HCT116 (cell line): ENCODE data around the gene CCDC117. TPM values are rescaled to one million over a fixed set of nuclear protein-coding genes. Genes with fewer than 3 reads are reported as not detected.
"Not testable (repeated sequence)": the region's sequence is repeated elsewhere in the genome, so short reads cannot be mapped to it uniquely, and the experiment has no call there.

Experiments used
- ATAC-seq: fragments of 200-7000 bp; cut with Tn5 transposase; 2 replicates; pipeline ENCODE4 v1.9.1; 2020; ENCODE audit warnings: mild to moderate bottlenecking, moderate library complexity
- BruUV-seq: library from RNA; stranded (reverse); fragments of 400-500 nt; replicated peaks from 2 replicates; lab custom pipeline; 2021; lab: Mats Ljungman, UMichigan
- CTCF ChIA-PET: fragments of 300-600 bp; sonication (Branson Sonifier 250); formaldehyde crosslinking; loops from one replicate; lab custom pipeline; 2021; ENCODE audit warnings: antibody characterized with exemption; lab: Charles Lee
- POLR2A ChIA-PET: fragments of 300-600, 350-600 bp; sonication (Branson Sonifier 250); formaldehyde crosslinking; loops from one replicate; lab custom pipeline; 2021; ENCODE audit warnings: antibody characterized with exemption; lab: Charles Lee
- RAD21 ChIA-PET, 2 experiments: fragments of 300-600 bp; sonication (Branson Sonifier 250); formaldehyde crosslinking; loops; one replicate each; lab custom pipeline; 2023; ENCODE audit warnings: low total read pairs in 2 of 2; ENCODE audit not compliant: uncharacterized antibody in 2 of 2, unreplicated experiment in 2 of 2, low non-redundant PET in 1 of 2; lab: Charles Lee
- DNase-seq: peaks from one replicate; pipeline ENCODE4 v3.0.0-alpha.2; 2010; ENCODE audit warnings: low read depth, low spot score
- H2AFZ ChIP-seq: fragments of 200-600 bp; shearing (Covaris generic), sonication (generic); 2 replicates; pipeline ENCODE4 v1.6.1; 2017; ENCODE audit warnings: low read depth, mixed run types, mixed read lengths, antibody characterized with exemption, low read length; ENCODE audit not compliant: poor library complexity, severe bottlenecking
- H3K27ac ChIP-seq: 2 replicates; pipeline ENCODE4 v1.5.1; 2012; ENCODE audit warnings: low read depth, low read length
- H3K27me3 ChIP-seq: fragments of 200-600 bp; sonication (generic); 2 replicates; pipeline ENCODE4 v1.6.1; 2016; ENCODE audit warnings: mixed run types, low read length, mixed read lengths; ENCODE audit not compliant: insufficient read depth
- H3K36me3 ChIP-seq, 2 experiments: fragments of 200-500 bp in 1 of 2; fragments of 200-600 bp in 1 of 2; sonication (Bioruptor generic) in 1 of 2; sonication (generic) in 1 of 2; 2 replicates each; pipeline versions ENCODE4 v1.5.1 to v1.6.1; 2014 to 2016; ENCODE audit warnings: low read length in 2 of 2, inconsistent platforms in 1 of 2, mixed read lengths in 1 of 2, mixed run types in 1 of 2; ENCODE audit not compliant: insufficient read depth in 2 of 2, control insufficient read depth in 1 of 2
- H3K4me1 ChIP-seq, 2 experiments: fragments of 200-600 bp in 1 of 2; sonication (generic) in 1 of 2; 2 replicates each; pipeline versions ENCODE4 v1.5.1 to v1.6.1; 2012 to 2017; ENCODE audit warnings: low read length in 2 of 2, inconsistent platforms in 1 of 2, mild to moderate bottlenecking in 1 of 2, mixed read lengths in 1 of 2, mixed run types in 1 of 2, moderate library complexity in 1 of 2; ENCODE audit not compliant: insufficient read depth in 2 of 2, control insufficient read depth in 1 of 2
- H3K4me2 ChIP-seq: fragments of 200-600 bp; sonication (generic); 2 replicates; pipeline ENCODE4 v1.6.1; 2017; ENCODE audit warnings: mixed run types, low read length, mixed read lengths
- H3K4me3 ChIP-seq, 2 experiments: fragments of 200-600 bp in 1 of 2; sonication (generic) in 1 of 2; replicated peaks in 1 of 2; 2 replicates each; pipeline ENCODE4 v1.5.1; 2011 to 2016; ENCODE audit warnings: low read length in 2 of 2, control low read depth in 1 of 2, low read depth in 1 of 2, mild to moderate bottlenecking in 1 of 2, mixed read lengths in 1 of 2, mixed run types in 1 of 2
- H3K79me2 ChIP-seq: fragments of 200-600 bp; sonication (generic); 2 replicates; pipeline ENCODE4 v1.6.1; 2017; ENCODE audit warnings: mild to moderate bottlenecking, mixed run types, low read length, moderate library complexity, mixed read lengths; ENCODE audit not compliant: insufficient read depth
- H3K9ac ChIP-seq: fragments of 200-600 bp; sonication (generic); 2 replicates; pipeline ENCODE4 v1.6.1; 2016; ENCODE audit warnings: low read length, mixed read lengths
- H3K9me2 ChIP-seq: fragments of 200-600 bp; sonication (generic), shearing (Covaris generic); 2 replicates; pipeline ENCODE4 v1.6.1; 2017; ENCODE audit warnings: mixed run types, mild to moderate bottlenecking, moderate library complexity; ENCODE audit not compliant: insufficient read depth
- H3K9me3 ChIP-seq, 2 experiments: fragments of 200-500 bp in 1 of 2; fragments of 200-600 bp in 1 of 2; sonication (Bioruptor generic) in 1 of 2; sonication (generic) in 1 of 2; 2 replicates each; pipeline ENCODE4 v1.6.1; 2014 to 2017; ENCODE audit warnings: low read length in 2 of 2, mixed read lengths in 2 of 2, inconsistent platforms in 1 of 2, low read depth in 1 of 2, mild to moderate bottlenecking in 1 of 2, mixed run types in 1 of 2, moderate library complexity in 1 of 2; ENCODE audit not compliant: control insufficient read depth in 1 of 2, insufficient read depth in 1 of 2
- H4K20me1 ChIP-seq: fragments of 200-600 bp; sonication (generic), shearing (Covaris generic); 2 replicates; pipeline ENCODE4 v1.6.1; 2017; ENCODE audit warnings: mixed run types, mild to moderate bottlenecking, moderate library complexity; ENCODE audit not compliant: insufficient read depth
- EGR1 ChIP-seq: IDR thresholded peaks from 2 replicates; pipeline ENCODE4 v1.6.1; 2012; ENCODE audit warnings: low read depth
- EZH2 ChIP-seq: fragments of 200-600 bp; sonication (generic); IDR thresholded peaks from 2 replicates; pipeline ENCODE4 v1.6.1; 2017; ENCODE audit warnings: antibody characterized with exemption, mixed run types
- EZH2phosphoT487 ChIP-seq: fragments of 200-600 bp; IDR thresholded peaks from 2 replicates; pipeline ENCODE4 v1.6.1; 2018; ENCODE audit warnings: antibody characterized with exemption, borderline replicate concordance
- POLR2AphosphoS5 ChIP-seq: IDR thresholded peaks from 2 replicates; pipeline ENCODE4 v1.6.1; 2011; ENCODE audit warnings: mild to moderate bottlenecking, low read depth, low read length, moderate library complexity
- SP1 ChIP-seq: IDR thresholded peaks from 2 replicates; pipeline ENCODE4 v1.6.1; 2012; ENCODE audit warnings: low read depth
- YY1 ChIP-seq: IDR thresholded peaks from 2 replicates; pipeline ENCODE4 v1.6.1; 2011; ENCODE audit warnings: low read length, low read depth, moderate library complexity, mild to moderate bottlenecking; ENCODE audit not compliant: insufficient replicate concordance; ENCODE audit errors: extremely low read depth
- ZFX ChIP-seq: fragments of 450-650 bp; IDR thresholded peaks from 2 replicates; pipeline ENCODE4 v1.6.1; 2017
- ZNF274 ChIP-seq: fragments of 200-500 bp; sonication (Bioruptor generic); IDR thresholded peaks from 2 replicates; pipeline ENCODE4 v1.6.1; 2014; ENCODE audit warnings: mild to moderate bottlenecking, low read depth, low read length, inconsistent platforms
- intact Hi-C: fragments of 100-400 bp; cut with micrococcal nuclease; formaldehyde crosslinking; loops from 2 replicates; pipeline ENCODE4 v1.10.0; 2022
- total RNA-seq: library from RNA; stranded (reverse); gene quantifications from one replicate; pipeline ENCODE4 v1.2.1, GENCODE V29; 2021; ENCODE audit not compliant: unreplicated experiment
- TF ChIP-seq, protein P1 (sequence below), 3 experiments: fragments of 200-600 bp in 1 of 3; sonication (generic) in 1 of 3; IDR thresholded peaks in 2 of 3; conservative IDR thresholded peaks in 1 of 3; 2 replicates each; pipeline ENCODE4 v1.5.1; 2012 to 2017; ENCODE audit warnings: low read depth in 2 of 3, low read length in 2 of 3, antibody characterized with exemption in 1 of 3, borderline replicate concordance in 1 of 3, control low read depth in 1 of 3, mild to moderate bottlenecking in 1 of 3, mixed read lengths in 1 of 3, mixed run types in 1 of 3, moderate library complexity in 1 of 3; ENCODE audit not compliant: insufficient read depth in 1 of 3
- TF ChIP-seq, protein P2 (sequence below): IDR thresholded peaks from 2 replicates; pipeline ENCODE4 v1.6.1; 2012
- TF ChIP-seq, protein P3 (sequence below): IDR thresholded peaks from 2 replicates; pipeline ENCODE4 v1.6.1; 2012

The CCDC117 gene
- total RNA-seq, 1 experiment from 2014 or later: 22.1 TPM

DNA sequence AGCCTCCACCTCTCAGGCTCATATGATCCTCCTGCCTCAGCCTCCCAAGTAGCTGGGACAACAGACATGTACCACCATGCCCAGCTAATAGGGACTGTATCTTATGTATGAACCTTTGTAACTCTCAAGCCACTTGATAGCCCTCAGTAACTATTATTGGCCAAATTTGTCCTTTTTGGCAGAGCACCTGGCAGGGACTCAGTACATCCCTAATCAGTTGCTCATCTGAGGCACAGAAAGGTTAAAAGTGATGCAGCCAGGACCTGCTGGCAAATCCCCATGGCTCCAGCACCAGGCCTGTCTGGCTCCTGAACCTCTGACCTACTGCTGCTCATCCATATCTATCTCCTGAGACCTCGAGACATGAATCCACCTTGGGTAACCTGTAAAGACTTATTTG is 49.0 kb downstream of the CCDC117 start:
- intact Hi-C loops: loop anchor here (10.0 kb wide), 1 partner anchor 767 kb away; no protein-coding TSS in a partner anchor
- RAD21 ChIA-PET: no interaction called here

DNA sequence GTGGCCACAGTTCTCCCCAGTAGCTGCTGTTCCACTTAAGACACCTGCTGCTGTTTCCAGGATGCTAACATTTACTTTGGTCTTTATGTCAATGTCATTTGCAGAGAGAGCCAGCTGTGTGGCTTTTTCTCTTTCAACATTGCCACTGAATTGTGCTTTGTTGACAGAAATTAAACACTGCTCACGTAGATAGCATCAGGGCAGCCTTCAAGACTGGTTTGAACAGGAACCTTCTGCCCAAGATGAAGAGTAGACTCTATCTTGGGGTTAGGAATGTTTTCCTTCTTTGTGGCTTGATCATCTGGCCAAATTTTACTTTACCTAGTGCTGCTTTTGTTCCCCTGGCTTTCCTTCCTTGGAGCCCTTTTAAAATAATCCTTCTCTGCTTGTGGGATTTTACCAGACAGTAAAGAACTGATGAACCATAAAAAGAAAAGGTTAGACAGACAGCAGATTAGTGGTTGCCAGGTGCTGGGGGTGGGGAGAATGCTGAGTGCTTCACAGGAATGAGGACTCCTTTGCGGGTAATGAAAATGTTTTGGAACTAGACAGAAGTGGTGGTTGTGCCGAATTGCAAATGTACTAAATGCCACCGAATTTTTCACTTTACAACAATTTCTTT is 50.5 kb downstream of the CCDC117 start:
- H4K20me1 ChIP-seq: no peaks in the 10 kb centered on the region
- H3K27ac ChIP-seq: no peak overlapping the region
- no peak overlapping the region for H3K4me2 ChIP-seq
- DNase-seq (no peak), ATAC-seq (no peak)
- RAD21 ChIA-PET: no interaction called here
- no peak overlapping the region for H3K4me3 ChIP-seq
- no peak overlapping the region for H2AFZ ChIP-seq
- BruUV-seq: no TSS peak
- no peaks in the 10 kb centered on the region for H3K36me3 ChIP-seq
- intact Hi-C loops: loop anchor here (10.0 kb wide), 1 partner anchor 768 kb away; no protein-coding TSS in a partner anchor
- H3K27me3 ChIP-seq: no peaks in the 10 kb centered on the region
- H3K4me1 ChIP-seq: peaks cover 3 to 6% of the 10 kb centered on the region in 2 experiments; a peak in 1 of 4 replicates
- no peaks in the 10 kb centered on the region for H3K9me2 ChIP-seq
- TF ChIP-seq EZH2 (no peak), EGR1 (no peak), POLR2AphosphoS5 (no peak), EZH2phosphoT487 (no peak), YY1 (no peak), ZNF274 (no peak), ZFX (no peak)
- TF ChIP-seq, protein P1, sequence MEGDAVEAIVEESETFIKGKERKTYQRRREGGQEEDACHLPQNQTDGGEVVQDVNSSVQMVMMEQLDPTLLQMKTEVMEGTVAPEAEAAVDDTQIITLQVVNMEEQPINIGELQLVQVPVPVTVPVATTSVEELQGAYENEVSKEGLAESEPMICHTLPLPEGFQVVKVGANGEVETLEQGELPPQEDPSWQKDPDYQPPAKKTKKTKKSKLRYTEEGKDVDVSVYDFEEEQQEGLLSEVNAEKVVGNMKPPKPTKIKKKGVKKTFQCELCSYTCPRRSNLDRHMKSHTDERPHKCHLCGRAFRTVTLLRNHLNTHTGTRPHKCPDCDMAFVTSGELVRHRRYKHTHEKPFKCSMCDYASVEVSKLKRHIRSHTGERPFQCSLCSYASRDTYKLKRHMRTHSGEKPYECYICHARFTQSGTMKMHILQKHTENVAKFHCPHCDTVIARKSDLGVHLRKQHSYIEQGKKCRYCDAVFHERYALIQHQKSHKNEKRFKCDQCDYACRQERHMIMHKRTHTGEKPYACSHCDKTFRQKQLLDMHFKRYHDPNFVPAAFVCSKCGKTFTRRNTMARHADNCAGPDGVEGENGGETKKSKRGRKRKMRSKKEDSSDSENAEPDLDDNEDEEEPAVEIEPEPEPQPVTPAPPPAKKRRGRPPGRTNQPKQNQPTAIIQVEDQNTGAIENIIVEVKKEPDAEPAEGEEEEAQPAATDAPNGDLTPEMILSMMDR (IDR thresholded peaks at IDR 0.05 in 2 of 3, conservative IDR thresholded peaks at IDR 0.05 in 1 of 3; ENCODE audit: borderline replicate concordance in 1 of 3, insufficient read depth in 1 of 3, low read depth in 2 of 3, low read length in 2 of 3): no peak
- TF ChIP-seq, protein P2, sequence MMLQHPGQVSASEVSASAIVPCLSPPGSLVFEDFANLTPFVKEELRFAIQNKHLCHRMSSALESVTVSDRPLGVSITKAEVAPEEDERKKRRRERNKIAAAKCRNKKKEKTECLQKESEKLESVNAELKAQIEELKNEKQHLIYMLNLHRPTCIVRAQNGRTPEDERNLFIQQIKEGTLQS: no peak
- TF ChIP-seq, all 23 proteins: peak for 0
- no peak overlapping the region for H3K9ac ChIP-seq
- H3K79me2 ChIP-seq: no peaks in the 10 kb centered on the region
- CTCF ChIA-PET: no interaction called here
- POLR2A ChIA-PET: no interaction called here
- no peaks in the 10 kb centered on the region for H3K9me3 ChIP-seq

More for the DNA sequence above, 49.0 kb downstream of the CCDC117 start:
- ATAC-seq: no peak
- TF ChIP-seq, protein P3, sequence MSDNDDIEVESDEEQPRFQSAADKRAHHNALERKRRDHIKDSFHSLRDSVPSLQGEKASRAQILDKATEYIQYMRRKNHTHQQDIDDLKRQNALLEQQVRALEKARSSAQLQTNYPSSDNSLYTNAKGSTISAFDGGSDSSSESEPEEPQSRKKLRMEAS: no peak
- TF ChIP-seq EZH2 (no peak), SP1 (no peak)
- TF ChIP-seq, all 23 proteins: peak for 0
- CTCF ChIA-PET: no interaction called here
- Histone ChIP-seq H3K27ac (no peak overlapping the region), H3K4me2 (no peak overlapping the region), H3K4me1 (peaks cover 3 to 9% of the 10 kb centered on the region in 2 experiments; a peak in 1 of 4 replicates), H3K27me3 (no peaks in the 10 kb centered on the region), H4K20me1 (no peaks in the 10 kb centered on the region), H3K9ac (no peak overlapping the region), H3K36me3 (no peaks in the 10 kb centered on the region), H3K9me3 (no peaks in the 10 kb centered on the region), H3K79me2 (no peaks in the 10 kb centered on the region), H2AFZ (no peak overlapping the region), H3K9me2 (no peaks in the 10 kb centered on the region), H3K4me3 (no peak overlapping the region)
- no TSS peak for BruUV-seq
- POLR2A ChIA-PET: no interaction called here
- DNase-seq: no peak

DNA sequence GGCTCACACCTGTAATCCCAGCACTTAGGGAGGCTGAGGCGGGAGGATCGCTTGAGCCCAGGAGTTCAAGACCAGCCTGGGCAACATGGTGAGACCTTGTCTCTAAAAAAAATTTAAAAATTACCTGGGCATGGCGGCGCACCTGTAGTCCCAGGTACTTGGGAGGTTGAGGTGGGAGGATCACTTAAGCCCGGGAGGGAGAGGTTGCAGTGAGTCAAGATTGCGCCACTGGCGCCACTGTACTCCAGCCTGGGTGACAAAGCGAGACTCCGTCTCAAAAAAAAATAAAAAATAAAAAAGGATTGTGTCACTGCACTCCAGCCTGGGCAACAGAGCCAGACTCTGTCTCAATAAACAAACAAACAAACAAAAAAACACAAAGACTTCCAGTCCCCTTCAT is 52.0 kb downstream of the CCDC117 start:
- DNase-seq, H3K79me2 ChIP-seq, CTCF ChIA-PET, ATAC-seq, H3K9me2 ChIP-seq, H3K9ac ChIP-seq, H3K27ac ChIP-seq, BruUV-seq, H3K4me1 ChIP-seq, H2AFZ ChIP-seq, RAD21 ChIA-PET, H3K36me3 ChIP-seq, H3K4me2 ChIP-seq, H3K4me3 ChIP-seq, H3K9me3 ChIP-seq, H4K20me1 ChIP-seq, H3K27me3 ChIP-seq: not testable (repeated sequence)
- POLR2A ChIA-PET: interaction anchor here (1.0 kb wide), 1 partner anchor 24 kb away, joined by 3 read pairs; the partner anchor contains the start of gene XBP1
- intact Hi-C loops: loop anchor here (10.0 kb wide), 1 partner anchor 770 kb away; no protein-coding TSS in a partner anchor
